Measurements from ENCODE around the gene DNAH1. TPM values are rescaled to one million over a fixed set of nuclear protein-coding genes. Genes with fewer than 3 reads are reported as not detected.

DNAH1 gene
- total RNA-seq, 1 experiment from 2014 or later: 5.5 TPM

GRCh38 chr3:52433328-52433995, 117.3 kb downstream of the DNAH1 start:
- POLR2A ChIA-PET: interaction anchor here (1.3 kb wide), 1 partner anchor 12 kb away, joined by 3 read pairs; the partner anchor contains the start of gene SEMA3G
- no peaks in the 10 kb centered on the region for H3K4me1 ChIP-seq (ENCODE audit: control insufficient read depth in 1 of 2, insufficient read depth in 2 of 2, low read length in 2 of 2)
- BruUV-seq (replicated peaks): no TSS peak
- H3K4me2 ChIP-seq (ENCODE audit: low read length): no peak overlapping the region
- no peak overlapping the region for H3K9ac ChIP-seq (ENCODE audit: low read length)
- H3K4me3 ChIP-seq (replicated peaks in 1 of 2; ENCODE audit: low read depth in 1 of 2, low read length in 2 of 2): no peak overlapping the region
- no peaks in the 10 kb centered on the region for H4K20me1 ChIP-seq (ENCODE audit: insufficient read depth)
- TF ChIP-seq REST (IDR thresholded peaks at IDR 0.05; ENCODE audit: low read depth) (no peak), POLR2A (IDR thresholded peaks at IDR 0.05; ENCODE audit: borderline replicate concordance, extremely low read depth, insufficient read depth, insufficient read length) (no peak), EGR1 (IDR thresholded peaks at IDR 0.05; ENCODE audit: low read depth) (no peak), ZFX (IDR thresholded peaks at IDR 0.05) (no peak), TCF7L2 (IDR thresholded peaks at IDR 0.05; ENCODE audit: borderline replicate concordance, extremely low read depth, insufficient read depth, insufficient read length) (no peak), CBX3 (IDR thresholded peaks at IDR 0.05; ENCODE audit: low read depth) (no peak), YY1 (IDR thresholded peaks at IDR 0.05; ENCODE audit: extremely low read depth, insufficient replicate concordance, low read depth, low read length) (no peak), ELF1 (IDR thresholded peaks at IDR 0.05; ENCODE audit: borderline replicate concordance, low read depth) (no peak), ZNF274 (IDR thresholded peaks at IDR 0.05; ENCODE audit: low read depth, low read length) (no peak), ATF3 (IDR thresholded peaks at IDR 0.05) (no peak), FOSL1 (IDR thresholded peaks at IDR 0.05; ENCODE audit: low read depth) (no peak), RAD21 (IDR thresholded peaks at IDR 0.05; ENCODE audit: low read depth) (no peak), CEBPB (IDR thresholded peaks at IDR 0.05; ENCODE audit: low read depth) (no peak)
- CTCF ChIA-PET: no interaction called here
- DNase-seq (ENCODE audit: low read depth, low spot score): no peak
- ATAC-seq: no peak
- no peaks in the 10 kb centered on the region for H3K27me3 ChIP-seq (ENCODE audit: insufficient read depth, low read length)
- H3K9me2 ChIP-seq (ENCODE audit: insufficient read depth): no peaks in the 10 kb centered on the region
- H2AFZ ChIP-seq (ENCODE audit: low read depth, low read length, poor library complexity, severe bottlenecking): no peak overlapping the region
- H3K36me3 ChIP-seq (ENCODE audit: control insufficient read depth in 1 of 2, insufficient read depth in 2 of 2, low read length in 2 of 2): no peaks in the 10 kb centered on the region
- no peak overlapping the region for H3K27ac ChIP-seq (ENCODE audit: low read depth, low read length)
- H3K79me2 ChIP-seq (ENCODE audit: insufficient read depth, low read length): no peaks in the 10 kb centered on the region
- RAD21 ChIA-PET (ENCODE audit: low non-redundant PET in 1 of 2, low total read pairs in 2 of 2, uncharacterized antibody in 2 of 2, unreplicated experiment in 2 of 2): no interaction called here
- intact Hi-C loops (cut with micrococcal nuclease): no loop called here
- H3K9me3 ChIP-seq (ENCODE audit: control insufficient read depth in 1 of 2, insufficient read depth in 1 of 2, low read depth in 1 of 2, low read length in 2 of 2): no peaks in the 10 kb centered on the region
